Stimulated activated CD8-positive, alpha-beta memory T cell treated with anti-CD3 and anti-CD28 coated beads, Interleukin-7, amount 100 ng/mL, for 1 hour (primary cell): ENCODE data around the gene PCBD1.

Experiments used
- DNase-seq, 2 donors: peaks; one replicate each; pipeline ENCODE4 v3.0.0-alpha.2; 2020; ENCODE audit warnings: low read depth in 2 of 2

PCBD1 gene

GRCh38 chr10:70834021-70834420 lies 54.3 kb downstream of the PCBD1 start:
- no peak for DNase-seq

- DNase-seq: no peak
Observed at GRCh38 chr10:70833601-70834000, 54.8 kb downstream of the PCBD1 start.
